ENCODE data around the gene GGA2.

Gene GGA2

DNA sequence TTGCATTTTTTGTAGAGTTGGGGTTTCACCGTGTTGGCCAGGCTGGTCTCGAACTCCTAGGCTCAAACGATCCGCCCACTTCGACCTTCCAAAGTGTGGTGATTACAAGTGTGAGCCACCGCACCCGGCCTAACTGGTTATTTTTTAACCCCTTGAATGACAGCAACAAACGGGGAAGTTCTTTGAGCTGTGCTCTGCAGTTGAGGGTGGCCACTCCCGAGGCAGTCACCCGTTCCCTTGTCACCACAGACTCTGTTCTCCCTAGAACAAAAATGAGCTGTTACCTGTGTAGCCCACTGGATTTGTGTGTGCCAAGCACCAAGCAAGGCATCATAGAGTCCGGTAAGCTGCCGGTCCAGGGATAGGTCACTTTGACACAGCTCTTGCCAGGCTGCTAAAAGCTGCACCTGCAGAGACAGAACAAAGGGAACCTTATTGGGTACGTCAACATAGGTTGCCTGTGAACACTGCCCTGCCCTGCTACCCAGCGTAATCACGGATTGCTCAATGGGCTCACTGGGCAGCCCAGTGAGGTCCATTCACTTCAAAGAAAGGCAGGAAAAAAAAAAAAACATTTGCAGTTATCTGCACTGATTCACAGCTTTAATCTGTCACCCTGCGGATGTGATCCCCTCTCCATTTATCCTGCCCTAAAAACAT is 76.9 kb downstream of the GGA2 start:
- no peaks in the 10 kb centered on the region for H3K27me3 ChIP-seq (ENCODE audit: insufficient read depth, low read length, poor library complexity, severe bottlenecking)
- no peaks in the 10 kb centered on the region for H3F3A ChIP-seq (ENCODE audit: low read depth)
- H4K20me1 ChIP-seq (ENCODE audit: insufficient read depth, low read length, poor library complexity, severe bottlenecking), result no peaks in the 10 kb centered on the region
- no peak overlapping the region for H2AFZ ChIP-seq (ENCODE audit: low read length)
- H3K9ac ChIP-seq (ENCODE audit: low read depth, low read length, poor library complexity, severe bottlenecking), result no peak overlapping the region
- H3K36me3 ChIP-seq (ENCODE audit: insufficient read depth, low read length), result peaks cover 26% of the 10 kb centered on the region; the same call in 1 of the 2 replicates
- H3K4me3 ChIP-seq (ENCODE audit: low read length, poor library complexity, severe bottlenecking), result no peak overlapping the region
- no peaks in the 10 kb centered on the region for H3K9me3 ChIP-seq (ENCODE audit: insufficient read depth, low read depth, low read length)
- TF ChIP-seq, protein P1, sequence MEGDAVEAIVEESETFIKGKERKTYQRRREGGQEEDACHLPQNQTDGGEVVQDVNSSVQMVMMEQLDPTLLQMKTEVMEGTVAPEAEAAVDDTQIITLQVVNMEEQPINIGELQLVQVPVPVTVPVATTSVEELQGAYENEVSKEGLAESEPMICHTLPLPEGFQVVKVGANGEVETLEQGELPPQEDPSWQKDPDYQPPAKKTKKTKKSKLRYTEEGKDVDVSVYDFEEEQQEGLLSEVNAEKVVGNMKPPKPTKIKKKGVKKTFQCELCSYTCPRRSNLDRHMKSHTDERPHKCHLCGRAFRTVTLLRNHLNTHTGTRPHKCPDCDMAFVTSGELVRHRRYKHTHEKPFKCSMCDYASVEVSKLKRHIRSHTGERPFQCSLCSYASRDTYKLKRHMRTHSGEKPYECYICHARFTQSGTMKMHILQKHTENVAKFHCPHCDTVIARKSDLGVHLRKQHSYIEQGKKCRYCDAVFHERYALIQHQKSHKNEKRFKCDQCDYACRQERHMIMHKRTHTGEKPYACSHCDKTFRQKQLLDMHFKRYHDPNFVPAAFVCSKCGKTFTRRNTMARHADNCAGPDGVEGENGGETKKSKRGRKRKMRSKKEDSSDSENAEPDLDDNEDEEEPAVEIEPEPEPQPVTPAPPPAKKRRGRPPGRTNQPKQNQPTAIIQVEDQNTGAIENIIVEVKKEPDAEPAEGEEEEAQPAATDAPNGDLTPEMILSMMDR (conservative IDR thresholded peaks at IDR 0.05; ENCODE audit: low read length), result no peak
- TF ChIP-seq EZH2phosphoT487 (IDR thresholded peaks at IDR 0.05; ENCODE audit: borderline replicate concordance), result no peak
- no peaks in the 10 kb centered on the region for H3K79me2 ChIP-seq (ENCODE audit: insufficient read depth, low read length)
- no peaks in the 10 kb centered on the region for H3K9me2 ChIP-seq (replicated peaks; ENCODE audit: low read depth, low read length)
- no peaks in the 10 kb centered on the region for H3K4me1 ChIP-seq (ENCODE audit: insufficient read depth, low read length, poor library complexity, severe bottlenecking)
- H3K4me2 ChIP-seq (ENCODE audit: low read depth, low read length, poor library complexity, severe bottlenecking), result no peak overlapping the region

GRCh38 chr16:23432176-23433128 is 77.8 kb downstream of the GGA2 start:
- H3K9me2 ChIP-seq (replicated peaks; ENCODE audit: low read depth, low read length), result no peaks in the 10 kb centered on the region
- TF ChIP-seq, protein P1 (conservative IDR thresholded peaks at IDR 0.05; ENCODE audit: low read length), result no peak
- no peak for TF ChIP-seq EZH2phosphoT487 (IDR thresholded peaks at IDR 0.05; ENCODE audit: borderline replicate concordance)
- H4K20me1 ChIP-seq (ENCODE audit: insufficient read depth, low read length, poor library complexity, severe bottlenecking), result no peaks in the 10 kb centered on the region
- no peak overlapping the region for H3K4me3 ChIP-seq (ENCODE audit: low read length, poor library complexity, severe bottlenecking)
- peaks cover 26% of the 10 kb centered on the region; the same call in 1 of the 2 replicates for H3K36me3 ChIP-seq (ENCODE audit: insufficient read depth, low read length)
- H2AFZ ChIP-seq (ENCODE audit: low read length), result no peak overlapping the region
- no peaks in the 10 kb centered on the region for H3K79me2 ChIP-seq (ENCODE audit: insufficient read depth, low read length)
- H3K4me2 ChIP-seq (ENCODE audit: low read depth, low read length, poor library complexity, severe bottlenecking), result no peak overlapping the region
- no peaks in the 10 kb centered on the region for H3F3A ChIP-seq (ENCODE audit: low read depth)
- no peaks in the 10 kb centered on the region for H3K9me3 ChIP-seq (ENCODE audit: insufficient read depth, low read depth, low read length)
- no peak overlapping the region for H3K9ac ChIP-seq (ENCODE audit: low read depth, low read length, poor library complexity, severe bottlenecking)
- no peaks in the 10 kb centered on the region for H3K27me3 ChIP-seq (ENCODE audit: insufficient read depth, low read length, poor library complexity, severe bottlenecking)
- no peaks in the 10 kb centered on the region for H3K4me1 ChIP-seq (ENCODE audit: insufficient read depth, low read length, poor library complexity, severe bottlenecking)

GRCh38 chr16:23428351-23428750 is 81.9 kb downstream of the GGA2 start:
- H3K9me2 ChIP-seq (replicated peaks; ENCODE audit: low read depth, low read length), result no peaks in the 10 kb centered on the region
- H3K4me3 ChIP-seq (ENCODE audit: low read length, poor library complexity, severe bottlenecking), result no peak overlapping the region
- no peaks in the 10 kb centered on the region for H3K4me1 ChIP-seq (ENCODE audit: insufficient read depth, low read length, poor library complexity, severe bottlenecking)
- H2AFZ ChIP-seq (ENCODE audit: low read length), result no peak overlapping the region
- peaks cover 18% of the 10 kb centered on the region; the same call in 1 of the 2 replicates for H3K36me3 ChIP-seq (ENCODE audit: insufficient read depth, low read length)
- TF ChIP-seq EZH2phosphoT487 (IDR thresholded peaks at IDR 0.05; ENCODE audit: borderline replicate concordance), result no peak
- TF ChIP-seq, protein P1 (conservative IDR thresholded peaks at IDR 0.05; ENCODE audit: low read length), result no peak
- H3K9me3 ChIP-seq (ENCODE audit: insufficient read depth, low read depth, low read length), result no peaks in the 10 kb centered on the region
- H3K79me2 ChIP-seq (ENCODE audit: insufficient read depth, low read length), result no peaks in the 10 kb centered on the region
- H3F3A ChIP-seq (ENCODE audit: low read depth), result no peaks in the 10 kb centered on the region
- H4K20me1 ChIP-seq (ENCODE audit: insufficient read depth, low read length, poor library complexity, severe bottlenecking), result no peaks in the 10 kb centered on the region
- H3K9ac ChIP-seq (ENCODE audit: low read depth, low read length, poor library complexity, severe bottlenecking), result no peak overlapping the region
- H3K27me3 ChIP-seq (ENCODE audit: insufficient read depth, low read length, poor library complexity, severe bottlenecking), result no peaks in the 10 kb centered on the region
- H3K4me2 ChIP-seq (ENCODE audit: low read depth, low read length, poor library complexity, severe bottlenecking), result no peak overlapping the region

Data from Loucy (cell line).